Measurements from ENCODE around the gene CACNA1C.

DNA sequence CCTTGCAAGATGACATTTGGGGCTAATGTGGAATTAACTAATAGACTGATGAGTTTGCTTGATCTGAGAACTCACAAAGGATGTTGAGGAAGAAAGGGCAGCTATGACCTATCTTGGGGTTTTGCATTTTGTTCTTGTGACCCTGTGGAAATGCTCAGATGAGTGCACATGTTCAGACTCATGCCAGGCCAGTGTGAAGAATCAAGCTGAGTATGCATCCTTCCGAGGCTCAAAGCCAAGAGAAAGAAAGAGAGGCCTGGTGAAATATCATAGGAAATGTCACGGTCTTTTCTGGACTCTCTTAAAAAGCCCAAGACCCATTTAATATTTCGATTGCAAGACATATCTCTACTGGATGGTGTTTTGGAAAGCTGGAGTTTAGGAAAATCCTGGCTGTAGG is 96.3 kb downstream of the CACNA1C start:
- TF ChIP-seq, protein P1, sequence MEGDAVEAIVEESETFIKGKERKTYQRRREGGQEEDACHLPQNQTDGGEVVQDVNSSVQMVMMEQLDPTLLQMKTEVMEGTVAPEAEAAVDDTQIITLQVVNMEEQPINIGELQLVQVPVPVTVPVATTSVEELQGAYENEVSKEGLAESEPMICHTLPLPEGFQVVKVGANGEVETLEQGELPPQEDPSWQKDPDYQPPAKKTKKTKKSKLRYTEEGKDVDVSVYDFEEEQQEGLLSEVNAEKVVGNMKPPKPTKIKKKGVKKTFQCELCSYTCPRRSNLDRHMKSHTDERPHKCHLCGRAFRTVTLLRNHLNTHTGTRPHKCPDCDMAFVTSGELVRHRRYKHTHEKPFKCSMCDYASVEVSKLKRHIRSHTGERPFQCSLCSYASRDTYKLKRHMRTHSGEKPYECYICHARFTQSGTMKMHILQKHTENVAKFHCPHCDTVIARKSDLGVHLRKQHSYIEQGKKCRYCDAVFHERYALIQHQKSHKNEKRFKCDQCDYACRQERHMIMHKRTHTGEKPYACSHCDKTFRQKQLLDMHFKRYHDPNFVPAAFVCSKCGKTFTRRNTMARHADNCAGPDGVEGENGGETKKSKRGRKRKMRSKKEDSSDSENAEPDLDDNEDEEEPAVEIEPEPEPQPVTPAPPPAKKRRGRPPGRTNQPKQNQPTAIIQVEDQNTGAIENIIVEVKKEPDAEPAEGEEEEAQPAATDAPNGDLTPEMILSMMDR (IDR thresholded peaks at IDR 0.05): no peak
- no peak for TF ChIP-seq POLR2AphosphoS5 (IDR thresholded peaks at IDR 0.05)
